ENCODE results near the gene KRTAP10-6.

GRCh38 chr21:44636209-44637017, 44.1 kb upstream of the KRTAP10-6 start:
- TF ChIP-seq CTCF (IDR thresholded peaks at IDR 0.05) (no peak), POLR2A (IDR thresholded peaks at IDR 0.05) (no peak)

All from right lobe of liver (tissue), 4 donors.